ENCODE measurements around the gene DCAF4. TPM values are rescaled to one million over a fixed set of nuclear protein-coding genes. Genes with fewer than 3 reads are reported as not detected.

The DCAF4 gene
- polyA plus RNA-seq, 1 of the 3 experiments (the other 2 are of a cell fraction) = 17.9 TPM

- H3K36me3 ChIP-seq (replicated peaks in 1 of 2; ENCODE audit: control insufficient read depth in 1 of 2, insufficient read depth in 2 of 2, low read length in 1 of 2) = no peaks in the 10 kb centered on the region
- ChIA-PET POLR2A (interaction anchor here (0.6 to 0.7 kb wide), 2 partner anchors 47 to 161 kb away, joined by 3 to 4 read pairs; no protein-coding TSS in a partner anchor), CTCF (interaction anchor here (0.6 to 10.8 kb wide), 14 partner anchors 9 to 397 kb away, joined by 3 to 339 read pairs (median 16); partner anchors contain the start of genes DCAF4 and DPF3)
- no peak for DNase-seq
- H3K9me3 ChIP-seq = no peaks in the 10 kb centered on the region
- no peaks in the 10 kb centered on the region for H4K20me1 ChIP-seq (ENCODE audit: insufficient read depth)
- peaks cover 0 to 25% of the 10 kb centered on the region in 2 experiments; a peak in 1 of 4 replicates for H3K4me1 ChIP-seq (ENCODE audit: control insufficient read depth in 1 of 2, insufficient read depth in 2 of 2, low read depth in 1 of 2, low read length in 1 of 2)
- WGBS (ENCODE audit: low lambda C conversion rate) = 74% methylated on average over 5 of the region's 5 CpGs
- H3F3A ChIP-seq (replicated peaks; ENCODE audit: insufficient read depth) = no peaks in the 10 kb centered on the region
- H3K9me2 ChIP-seq = no peaks in the 10 kb centered on the region
- no peak overlapping the region for H2AFZ ChIP-seq (ENCODE audit: low read depth)
- H3K4me3 ChIP-seq (ENCODE audit: low read depth in 2 of 2, low read length in 1 of 2) = no peak overlapping the region
- H3K27ac ChIP-seq (ENCODE audit: low read depth in 2 of 2, low read length in 1 of 2) = no peak overlapping the region
- TF ChIP-seq CHD2 (IDR thresholded peaks at IDR 0.05; ENCODE audit: low read length, partially characterized antibody) (no peak), REST (IDR thresholded peaks at IDR 0.05; ENCODE audit: low read depth, low read length) (no peak), RXRA (IDR thresholded peaks at IDR 0.05; ENCODE audit: borderline replicate concordance, low read depth) (no peak), RFX5 (IDR thresholded peaks at IDR 0.05; ENCODE audit: low read length) (no peak), MEF2A (IDR thresholded peaks at IDR 0.05; ENCODE audit: borderline replicate concordance, low read depth) (no peak), FOSL2 (IDR thresholded peaks at IDR 0.05; ENCODE audit: borderline replicate concordance, low read depth) (no peak), CTCF (IDR thresholded peaks at IDR 0.05) (no peak), PBX3 (IDR thresholded peaks at IDR 0.05) (no peak), ZBTB33 (IDR thresholded peaks at IDR 0.05; ENCODE audit: borderline replicate concordance, low read depth) (no peak), USF1 (IDR thresholded peaks at IDR 0.05; ENCODE audit: borderline replicate concordance, low read depth) (no peak), FOXJ3 (CRISPR knock-in tag; IDR thresholded peaks at IDR 0.05) (no peak), GATA2 (CRISPR knock-in tag; IDR thresholded peaks at IDR 0.05) (no peak), POLR2AphosphoS5 (IDR thresholded peaks at IDR 0.05; ENCODE audit: low read depth, low read length) (no peak), RAD21 (IDR thresholded peaks at IDR 0.05; ENCODE audit: low read length) (no peak), TCF12 (IDR thresholded peaks at IDR 0.05) (no peak), GABPA (IDR thresholded peaks at IDR 0.05; ENCODE audit: low read depth) (no peak), RCOR1 (IDR thresholded peaks at IDR 0.05; ENCODE audit: low read length) (no peak)
- H3K79me2 ChIP-seq (ENCODE audit: insufficient read depth) = no peaks in the 10 kb centered on the region
- no peak overlapping the region for H3K9ac ChIP-seq
- no peak overlapping the region for H3K4me2 ChIP-seq
- no peaks in the 10 kb centered on the region for H3K27me3 ChIP-seq (ENCODE audit: insufficient read depth)
Observed at GRCh38 chr14:72902801-72903530, 23.3 kb upstream of the DCAF4 start.
